ENCODE results near the gene MAD1L1. TPM values are rescaled to one million over a fixed set of nuclear protein-coding genes. Genes with fewer than 3 reads are reported as not detected.

MAD1L1 gene
- total and polyA plus RNA-seq, 2 of the 13 experiments (the other 11 are each of a cell fraction or from before 2014, with no cell fraction given), result 17.4 to 64.7 TPM

DNA sequence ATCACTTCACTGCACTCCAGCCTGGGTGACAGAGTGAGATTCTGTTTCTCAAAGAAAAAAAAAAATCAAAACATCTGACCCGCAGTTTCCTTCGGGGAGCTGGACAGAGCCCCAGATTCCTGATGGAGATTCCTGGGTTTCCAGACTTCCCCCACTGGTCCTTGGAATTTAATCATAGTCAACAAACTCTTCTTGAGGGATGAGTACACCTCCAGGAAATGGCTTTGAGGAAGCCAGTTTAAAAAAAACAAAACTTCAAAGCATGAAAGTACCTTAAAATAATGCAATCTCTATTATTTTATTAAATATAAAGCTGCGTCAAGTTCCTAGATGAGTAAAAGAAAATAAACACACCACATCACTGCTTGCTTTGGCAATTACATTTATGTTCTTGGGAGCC is 1.2 kb upstream of the MAD1L1 start:
- peaks cover 3% of the 10 kb centered on the region; the same call in 1 of the 2 replicates for H4K20me1 ChIP-seq (ENCODE audit: insufficient read depth, low read length)
- no peak for DNase-seq (ENCODE audit: low spot score)
- POLR2A ChIA-PET, result no interaction called here
- no peaks in the 10 kb centered on the region for H3K9me3 ChIP-seq (ENCODE audit: low read length)
- H3K27ac ChIP-seq (ENCODE audit: extremely low read length, insufficient read depth, low read length), result no peak overlapping the region
- H3K4me1 ChIP-seq (ENCODE audit: insufficient read depth, low read length), result peaks cover 42% of the 10 kb centered on the region
- ATAC-seq, result no peak
- peaks cover 33% of the 10 kb centered on the region for H3K79me2 ChIP-seq (ENCODE audit: insufficient read depth, low read length)
- H3K4me3 ChIP-seq (replicated peaks in 1 of 3; ENCODE audit: insufficient read depth in 1 of 3, low read depth in 2 of 3, low read length in 3 of 3), result no peak overlapping the region
- no peak overlapping the region for H3K9ac ChIP-seq (ENCODE audit: insufficient read depth, low read depth, low read length)
- BruUV-seq (replicated peaks), result no TSS peak
- intact Hi-C loops (cut with micrococcal nuclease; ENCODE audit: unreplicated experiment) (no loop called here), in situ Hi-C loops (cut with HindIII; ENCODE audit: extremely low pct_ligation_motif_present, low pct_unique_long_range_greater_than_20kb) (no loop called here)
- CTCF ChIA-PET (ENCODE audit: low intra/inter-chr PET ratio, low total read pairs), result no interaction called here
- 95% methylated on average over 3 of the region's 3 CpGs for WGBS (ENCODE audit: low lambda C conversion rate)
- no peaks in the 10 kb centered on the region for H3K27me3 ChIP-seq (ENCODE audit: control insufficient read depth in 1 of 2, insufficient read depth in 2 of 2, low read length in 2 of 2)
- FAIRE-seq, result no peak
- H3K36me3 ChIP-seq (replicated peaks in 1 of 2; ENCODE audit: control insufficient read depth in 1 of 2, insufficient read depth in 2 of 2, low read length in 2 of 2), result peaks cover 8 to 45% of the 10 kb centered on the region in 2 experiments
- no peak overlapping the region for H3K4me2 ChIP-seq (ENCODE audit: low read depth, low read length)
- H2AFZ ChIP-seq (ENCODE audit: low read length), result no peak overlapping the region
- TF ChIP-seq ZSCAN30 (CRISPR knock-in tag; IDR thresholded peaks at IDR 0.05) (no peak), TMF1 (CRISPR knock-in tag; IDR thresholded peaks at IDR 0.05; ENCODE audit: low read depth) (no peak), ZZZ3 (CRISPR knock-in tag; IDR thresholded peaks at IDR 0.05; ENCODE audit: borderline replicate concordance) (no peak), ZNF501 (CRISPR knock-in tag; IDR thresholded peaks at IDR 0.05) (no peak), HDAC6 (IDR thresholded peaks at IDR 0.05; ENCODE audit: low read depth, low read length) (no peak), ZNF879 (CRISPR knock-in tag; IDR thresholded peaks at IDR 0.05) (no peak), TSC22D2 (CRISPR knock-in tag; IDR thresholded peaks at IDR 0.05; ENCODE audit: borderline replicate concordance) (no peak), HNRNPUL1 (IDR thresholded peaks at IDR 0.05; ENCODE audit: low read depth, low read length) (no peak), NFRKB (IDR thresholded peaks at IDR 0.05) (no peak), ZNF460 (CRISPR knock-in tag; IDR thresholded peaks at IDR 0.05; ENCODE audit: borderline replicate concordance) (no peak), EZH2 (conservative IDR thresholded peaks at IDR 0.05; ENCODE audit: low read depth, low read length) (no peak)
- TF ChIP-seq, protein P1, sequence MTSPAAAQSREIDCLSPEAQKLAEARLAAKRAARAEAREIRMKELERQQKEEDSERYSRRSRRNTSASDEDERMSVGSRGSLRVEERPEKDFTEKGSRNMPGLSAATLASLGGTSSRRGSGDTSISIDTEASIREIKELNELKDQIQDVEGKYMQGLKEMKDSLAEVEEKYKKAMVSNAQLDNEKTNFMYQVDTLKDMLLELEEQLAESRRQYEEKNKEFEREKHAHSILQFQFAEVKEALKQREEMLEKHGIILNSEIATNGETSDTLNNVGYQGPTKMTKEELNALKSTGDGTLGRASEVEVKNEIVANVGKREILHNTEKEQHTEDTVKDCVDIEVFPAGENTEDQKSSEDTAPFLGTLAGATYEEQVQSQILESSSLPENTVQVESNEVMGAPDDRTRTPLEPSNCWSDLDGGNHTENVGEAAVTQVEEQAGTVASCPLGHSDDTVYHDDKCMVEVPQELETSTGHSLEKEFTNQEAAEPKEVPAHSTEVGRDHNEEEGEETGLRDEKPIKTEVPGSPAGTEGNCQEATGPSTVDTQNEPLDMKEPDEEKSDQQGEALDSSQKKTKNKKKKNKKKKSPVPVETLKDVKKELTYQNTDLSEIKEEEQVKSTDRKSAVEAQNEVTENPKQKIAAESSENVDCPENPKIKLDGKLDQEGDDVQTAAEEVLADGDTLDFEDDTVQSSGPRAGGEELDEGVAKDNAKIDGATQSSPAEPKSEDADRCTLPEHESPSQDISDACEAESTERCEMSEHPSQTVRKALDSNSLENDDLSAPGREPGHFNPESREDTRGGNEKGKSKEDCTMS (CRISPR knock-in tag; conservative IDR thresholded peaks at IDR 0.05), result no peak
- TF ChIP-seq, protein P2, sequence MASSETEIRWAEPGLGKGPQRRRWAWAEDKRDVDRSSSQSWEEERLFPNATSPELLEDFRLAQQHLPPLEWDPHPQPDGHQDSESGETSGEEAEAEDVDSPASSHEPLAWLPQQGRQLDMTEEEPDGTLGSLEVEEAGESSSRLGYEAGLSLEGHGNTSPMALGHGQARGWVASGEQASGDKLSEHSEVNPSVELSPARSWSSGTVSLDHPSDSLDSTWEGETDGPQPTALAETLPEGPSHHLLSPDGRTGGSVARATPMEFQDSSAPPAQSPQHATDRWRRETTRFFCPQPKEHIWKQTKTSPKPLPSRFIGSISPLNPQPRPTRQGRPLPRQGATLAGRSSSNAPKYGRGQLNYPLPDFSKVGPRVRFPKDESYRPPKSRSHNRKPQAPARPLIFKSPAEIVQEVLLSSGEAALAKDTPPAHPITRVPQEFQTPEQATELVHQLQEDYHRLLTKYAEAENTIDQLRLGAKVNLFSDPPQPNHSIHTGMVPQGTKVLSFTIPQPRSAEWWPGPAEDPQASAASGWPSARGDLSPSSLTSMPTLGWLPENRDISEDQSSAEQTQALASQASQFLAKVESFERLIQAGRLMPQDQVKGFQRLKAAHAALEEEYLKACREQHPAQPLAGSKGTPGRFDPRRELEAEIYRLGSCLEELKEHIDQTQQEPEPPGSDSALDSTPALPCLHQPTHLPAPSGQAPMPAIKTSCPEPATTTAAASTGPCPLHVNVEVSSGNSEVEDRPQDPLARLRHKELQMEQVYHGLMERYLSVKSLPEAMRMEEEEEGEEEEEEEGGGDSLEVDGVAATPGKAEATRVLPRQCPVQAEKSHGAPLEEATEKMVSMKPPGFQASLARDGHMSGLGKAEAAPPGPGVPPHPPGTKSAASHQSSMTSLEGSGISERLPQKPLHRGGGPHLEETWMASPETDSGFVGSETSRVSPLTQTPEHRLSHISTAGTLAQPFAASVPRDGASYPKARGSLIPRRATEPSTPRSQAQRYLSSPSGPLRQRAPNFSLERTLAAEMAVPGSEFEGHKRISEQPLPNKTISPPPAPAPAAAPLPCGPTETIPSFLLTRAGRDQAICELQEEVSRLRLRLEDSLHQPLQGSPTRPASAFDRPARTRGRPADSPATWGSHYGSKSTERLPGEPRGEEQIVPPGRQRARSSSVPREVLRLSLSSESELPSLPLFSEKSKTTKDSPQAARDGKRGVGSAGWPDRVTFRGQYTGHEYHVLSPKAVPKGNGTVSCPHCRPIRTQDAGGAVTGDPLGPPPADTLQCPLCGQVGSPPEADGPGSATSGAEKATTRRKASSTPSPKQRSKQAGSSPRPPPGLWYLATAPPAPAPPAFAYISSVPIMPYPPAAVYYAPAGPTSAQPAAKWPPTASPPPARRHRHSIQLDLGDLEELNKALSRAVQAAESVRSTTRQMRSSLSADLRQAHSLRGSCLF (CRISPR knock-in tag; IDR thresholded peaks at IDR 0.05; ENCODE audit: borderline replicate concordance), result no peak
- TF ChIP-seq, protein P3, sequence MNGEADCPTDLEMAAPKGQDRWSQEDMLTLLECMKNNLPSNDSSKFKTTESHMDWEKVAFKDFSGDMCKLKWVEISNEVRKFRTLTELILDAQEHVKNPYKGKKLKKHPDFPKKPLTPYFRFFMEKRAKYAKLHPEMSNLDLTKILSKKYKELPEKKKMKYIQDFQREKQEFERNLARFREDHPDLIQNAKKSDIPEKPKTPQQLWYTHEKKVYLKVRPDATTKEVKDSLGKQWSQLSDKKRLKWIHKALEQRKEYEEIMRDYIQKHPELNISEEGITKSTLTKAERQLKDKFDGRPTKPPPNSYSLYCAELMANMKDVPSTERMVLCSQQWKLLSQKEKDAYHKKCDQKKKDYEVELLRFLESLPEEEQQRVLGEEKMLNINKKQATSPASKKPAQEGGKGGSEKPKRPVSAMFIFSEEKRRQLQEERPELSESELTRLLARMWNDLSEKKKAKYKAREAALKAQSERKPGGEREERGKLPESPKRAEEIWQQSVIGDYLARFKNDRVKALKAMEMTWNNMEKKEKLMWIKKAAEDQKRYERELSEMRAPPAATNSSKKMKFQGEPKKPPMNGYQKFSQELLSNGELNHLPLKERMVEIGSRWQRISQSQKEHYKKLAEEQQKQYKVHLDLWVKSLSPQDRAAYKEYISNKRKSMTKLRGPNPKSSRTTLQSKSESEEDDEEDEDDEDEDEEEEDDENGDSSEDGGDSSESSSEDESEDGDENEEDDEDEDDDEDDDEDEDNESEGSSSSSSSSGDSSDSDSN (CRISPR knock-in tag; IDR thresholded peaks at IDR 0.05), result no peak
- TF ChIP-seq, protein P4, sequence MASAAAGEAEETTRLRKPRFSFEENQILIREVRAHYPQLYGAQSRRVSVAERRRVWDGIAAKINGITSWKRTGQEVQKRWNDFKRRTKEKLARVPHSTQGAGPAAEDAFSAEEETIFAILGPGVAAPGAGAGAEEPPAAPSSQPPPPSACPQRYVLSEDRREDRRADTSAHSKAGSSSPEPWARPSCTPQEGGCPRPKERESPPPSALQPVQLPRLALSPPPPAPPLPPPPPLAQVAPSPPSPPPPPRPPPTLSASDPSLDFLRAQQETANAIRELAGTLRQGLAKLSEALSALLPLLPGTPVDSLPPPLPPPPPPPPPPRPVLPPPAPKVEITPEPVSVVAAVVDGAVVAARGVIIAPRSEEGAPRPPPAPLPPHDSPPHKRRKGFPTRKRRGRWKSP (CRISPR knock-in tag; IDR thresholded peaks at IDR 0.05), result no peak

All from HepG2 (cell line).